IMR-90 (cell line): ENCODE measurements around the gene TEDC1. TPM values are rescaled to one million over a fixed set of nuclear protein-coding genes. Genes with fewer than 3 reads are reported as not detected.

Experiments
- ATAC-seq: fragments of 200-7000 bp; cut with Tn5 transposase; 2 replicates; pipeline ENCODE4 v1.9.1; 2020; ENCODE audit warnings: low read depth, mild to moderate bottlenecking, moderate library complexity
- BruUV-seq: library from RNA; stranded (reverse); fragments of 400-500 nt; replicated peaks from 2 replicates; lab custom pipeline; 2021; lab: Mats Ljungman, UMichigan
- CTCF ChIA-PET: fragments of 300-600 bp; formaldehyde crosslinking; extraction: SDS; loops from one replicate; lab custom pipeline; 2021; ENCODE audit warnings: antibody characterized with exemption; lab: Yijun Ruan, JAX
- POLR2A ChIA-PET: fragments of 300-600 bp; sonication (Branson Sonifier 250); formaldehyde crosslinking; loops from one replicate; lab custom pipeline; 2022; ENCODE audit warnings: antibody characterized with exemption; ENCODE audit not compliant: unreplicated experiment; lab: Charles Lee
- DNase-seq: peaks from one replicate; pipeline ENCODE4 v3.0.0; 2013
- H2AFZ ChIP-seq: replicated peaks from 2 replicates; pipeline ENCODE3; 2013; ENCODE audit warnings: low read length, mild to moderate bottlenecking; ENCODE audit not compliant: poor library complexity
- H2AK5ac ChIP-seq: 2 replicates; pipeline ENCODE4 v1.6.1; 2013; ENCODE audit warnings: low read depth, low read length, inconsistent platforms
- H2AK9ac ChIP-seq: replicated peaks from 2 replicates; pipeline ENCODE3; 2013; ENCODE audit warnings: mild to moderate bottlenecking, low read depth, low read length, moderate library complexity; ENCODE audit not compliant: poor library complexity
- H2BK120ac ChIP-seq: 2 replicates; pipeline ENCODE4 v1.6.1; 2013; ENCODE audit warnings: low read depth, low read length, inconsistent platforms
- H2BK15ac ChIP-seq: 3 replicates; pipeline ENCODE4 v1.6.1; 2013; ENCODE audit warnings: low read depth, low read length, inconsistent platforms
- H2BK20ac ChIP-seq: 2 replicates; pipeline ENCODE4 v1.6.1; 2013; ENCODE audit warnings: low read depth, mild to moderate bottlenecking, inconsistent platforms, low read length, moderate library complexity
- H2BK5ac ChIP-seq: 2 replicates; pipeline ENCODE4 v1.6.1; 2013; ENCODE audit warnings: mild to moderate bottlenecking, low read depth, low read length, inconsistent platforms; ENCODE audit not compliant: poor library complexity, severe bottlenecking
- H3K14ac ChIP-seq: replicated peaks from 2 replicates; pipeline ENCODE4 v1.6.1; 2013; ENCODE audit warnings: low read depth, low read length, inconsistent platforms
- H3K18ac ChIP-seq: 2 replicates; pipeline ENCODE4 v1.6.1; 2013; ENCODE audit warnings: low read depth, low read length, control low read depth
- H3K23ac ChIP-seq: 2 replicates; pipeline ENCODE4 v1.6.1; 2013; ENCODE audit warnings: low read depth, low read length, inconsistent platforms
- H3K27ac ChIP-seq: 2 replicates; pipeline ENCODE4 v1.5.1; 2013; ENCODE audit warnings: mild to moderate bottlenecking, control low read depth, low read length; ENCODE audit not compliant: insufficient read depth
- H3K27me3 ChIP-seq: 2 replicates; pipeline ENCODE4 v1.6.1; 2013; ENCODE audit warnings: low read length; ENCODE audit not compliant: control insufficient read depth, insufficient read depth
- H3K36me3 ChIP-seq: 2 replicates; pipeline ENCODE4 v1.6.1; 2013; ENCODE audit warnings: low read length, mixed read lengths; ENCODE audit not compliant: control insufficient read depth, insufficient read depth
- H3K4ac ChIP-seq: 2 replicates; pipeline ENCODE4 v1.6.1; 2013; ENCODE audit warnings: low read depth, low read length, inconsistent platforms
- H3K4me1 ChIP-seq: 2 replicates; pipeline ENCODE4 v1.6.1; 2013; ENCODE audit warnings: low read length, mixed read lengths; ENCODE audit not compliant: control insufficient read depth, insufficient read depth
- H3K4me2 ChIP-seq: 2 replicates; pipeline ENCODE4 v1.6.1; 2013; ENCODE audit warnings: low read depth, mild to moderate bottlenecking, control low read depth, low read length, moderate library complexity
- H3K4me3 ChIP-seq: 2 replicates; pipeline ENCODE4 v1.5.1; 2013; ENCODE audit warnings: low read depth, mild to moderate bottlenecking, control low read depth, low read length, moderate library complexity; ENCODE audit not compliant: insufficient read depth
- H3K56ac ChIP-seq: 2 replicates; pipeline ENCODE4 v1.6.1; 2013; ENCODE audit warnings: low read length, inconsistent platforms; ENCODE audit not compliant: insufficient read depth; ENCODE audit errors: extremely low read depth
- H3K79me1 ChIP-seq, 2 experiments: 2 replicates each; pipeline ENCODE4 v1.6.1; 2013; ENCODE audit warnings: low read length in 2 of 2, inconsistent platforms in 1 of 2, low read depth in 1 of 2
- H3K9ac ChIP-seq: 2 replicates; pipeline ENCODE4 v1.6.1; 2013; ENCODE audit warnings: low read depth, low read length, control low read depth
- H3K9me1 ChIP-seq: 2 replicates; pipeline ENCODE4 v1.6.1; 2013; ENCODE audit warnings: low read length, inconsistent platforms; ENCODE audit not compliant: insufficient read depth
- H3K9me3 ChIP-seq: 2 replicates; pipeline ENCODE4 v1.6.1; 2013; ENCODE audit warnings: low read length; ENCODE audit not compliant: control insufficient read depth, insufficient read depth
- H4K20me1 ChIP-seq: 2 replicates; pipeline ENCODE4 v1.6.1; 2013; ENCODE audit warnings: low read length, inconsistent platforms; ENCODE audit not compliant: insufficient read depth
- H4K5ac ChIP-seq: 2 replicates; pipeline ENCODE4 v1.6.1; 2013; ENCODE audit warnings: mild to moderate bottlenecking, low read depth, low read length, control low read depth
- H4K8ac ChIP-seq, 2 experiments: 2 replicates each; pipeline ENCODE4 v1.6.1; 2013; ENCODE audit warnings: low read depth in 2 of 2, low read length in 2 of 2, control low read depth in 1 of 2, inconsistent platforms in 1 of 2
- H4K91ac ChIP-seq: 2 replicates; pipeline ENCODE4 v1.6.1; 2013; ENCODE audit warnings: low read depth, low read length, inconsistent platforms; ENCODE audit not compliant: insufficient read depth
- BHLHE40 ChIP-seq: fragments of 150-350 bp; IDR thresholded peaks from 2 replicates; pipeline ENCODE4 v1.6.1; 2016; ENCODE audit warnings: mild to moderate bottlenecking, low read depth, low read length
- CEBPB ChIP-seq: IDR thresholded peaks from 2 replicates; pipeline ENCODE4 v1.6.1; 2012; ENCODE audit warnings: low read depth, low read length, improper control_type of control experiment
- CTCF ChIP-seq: conservative IDR thresholded peaks from 2 replicates; pipeline ENCODE4 v1.5.1; 2012; ENCODE audit warnings: mild to moderate bottlenecking, low read depth, low read length, improper control_type of control experiment
- ELK1 ChIP-seq: fragments of 150-350 bp; IDR thresholded peaks from 2 replicates; pipeline ENCODE4 v1.6.1; 2016; ENCODE audit warnings: low read depth, mild to moderate bottlenecking, low read length, moderate library complexity, borderline replicate concordance
- FOS ChIP-seq: fragments of 150-350 bp; IDR thresholded peaks from 2 replicates; pipeline ENCODE4 v1.6.1; 2016; ENCODE audit warnings: low read depth, low read length
- MAFK ChIP-seq: IDR thresholded peaks from 2 replicates; pipeline ENCODE4 v1.6.1; 2012; ENCODE audit warnings: low read depth, low read length, improper control_type of control experiment
- MAZ ChIP-seq: IDR thresholded peaks from 2 replicates; pipeline ENCODE4 v1.6.1; 2012; ENCODE audit warnings: low read depth, mild to moderate bottlenecking, low read length, improper control_type of control experiment, moderate library complexity, borderline replicate concordance
- NFE2L2 ChIP-seq: fragments of 150-350 bp; IDR thresholded peaks from 2 replicates; pipeline ENCODE4 v1.6.1; 2016; ENCODE audit warnings: low read depth, mild to moderate bottlenecking, low read length
- POLR2A ChIP-seq: IDR thresholded peaks from 2 replicates; pipeline ENCODE4 v1.6.1; 2012; ENCODE audit warnings: mild to moderate bottlenecking, low read depth, low read length
- RAD21 ChIP-seq: IDR thresholded peaks from 2 replicates; pipeline ENCODE4 v1.6.1; 2012; ENCODE audit warnings: low read length, improper control_type of control experiment
- RCOR1 ChIP-seq: IDR thresholded peaks from 2 replicates; pipeline ENCODE4 v1.6.1; 2012; ENCODE audit warnings: mild to moderate bottlenecking, low read length, improper control_type of control experiment; ENCODE audit not compliant: insufficient replicate concordance
- RFX5 ChIP-seq: IDR thresholded peaks from 2 replicates; pipeline ENCODE4 v1.8.0; 2012; ENCODE audit warnings: low read depth, mild to moderate bottlenecking, low read length, moderate library complexity
- SMC3 ChIP-seq: fragments of 150-350 bp; IDR thresholded peaks from 2 replicates; pipeline ENCODE4 v1.6.1; 2016; ENCODE audit warnings: low read depth, mild to moderate bottlenecking, antibody characterized with exemption, low read length, moderate library complexity
- WGBS, 2 experiments: methylation state at CpG; one replicate each; pipeline versions ENCODE4 v1.1.5 to v1.1.7; 2013; ENCODE audit warnings: missing lambda C conversion rate in 2 of 2; ENCODE audit not compliant: insufficient read length in 1 of 2; ENCODE audit errors: extremely low coverage in 2 of 2; 5-methylcytosine and 5-hydroxymethylcytosine counted together
- dilution Hi-C: fragments of 300-500 bp; cut with HindIII; formaldehyde crosslinking; loops from one replicate; pipeline ENCODE4 v1.14.3; 2018; ENCODE audit warnings: low sequenced_read_pairs; ENCODE audit not compliant: unreplicated experiment
- in situ Hi-C: fragments of 300-500 bp; cut with MboI; formaldehyde crosslinking; loops from 3 replicates; pipeline ENCODE4 v1.14.3; 2019; ENCODE audit warnings: low sequenced_read_pairs, inconsistent platforms, mixed read lengths
- intact Hi-C: fragments of 100-400 bp; cut with micrococcal nuclease; formaldehyde crosslinking; loops from 2 replicates; pipeline ENCODE4 v1.10.0; 2022
- polyA plus RNA-seq, 3 experiments: library from polyadenylated mRNA; depleted of rRNA; stranded (reverse); fragments of >200 nt; gene quantifications; 2 replicates each; pipeline ENCODE4 v1.2.3, GENCODE V29; 2012; ENCODE audit warnings: low replicate concordance in 1 of 3
- total RNA-seq: library from RNA; depleted of rRNA; stranded (reverse); fragments of >200 nt; gene quantifications from 2 replicates; pipeline ENCODE4 v1.2.3, GENCODE V29; 2012

The TEDC1 gene
- total and polyA plus RNA-seq, 2 of the 4 experiments (the other 2 are of a cell fraction): 5.7 to 6.4 TPM

GRCh38 chr14:105533391-105533790, 42.3 kb downstream of the TEDC1 start:
- dilution Hi-C loops (no loop called here), in situ Hi-C loops (no loop called here), intact Hi-C loops (no loop called here)
- Histone ChIP-seq H3K27me3 (peaks cover 19% of the 10 kb centered on the region), H2AK5ac (no peak overlapping the region), H3K4me1 (peaks cover 3% of the 10 kb centered on the region; the same call in 1 of the 2 replicates), H4K8ac (no peak overlapping the region), H3K79me1 (no peaks in the 10 kb centered on the region), H3K9me1 (no peaks in the 10 kb centered on the region), H3K4ac (no peak overlapping the region), H4K20me1 (no peaks in the 10 kb centered on the region), H3K9me3 (no peaks in the 10 kb centered on the region), H4K91ac (no peak overlapping the region), H4K5ac (no peak overlapping the region), H2AK9ac (no peak overlapping the region), H2BK5ac (no peak overlapping the region), H2AFZ (no peak overlapping the region), H3K4me3 (no peak overlapping the region), H3K36me3 (no peaks in the 10 kb centered on the region), H3K27ac (no peak overlapping the region), H3K18ac (no peak overlapping the region), H3K56ac (no peak overlapping the region), H3K9ac (no peak overlapping the region), H3K23ac (no peak overlapping the region), H2BK120ac (no peak overlapping the region), H2BK20ac (no peak overlapping the region), H3K14ac (no peak overlapping the region), H3K4me2 (no peak overlapping the region), H2BK15ac (no peak overlapping the region)
- TF ChIP-seq MAZ (no peak), BHLHE40 (no peak), RFX5 (no peak), POLR2A (no peak), CTCF (no peak), RAD21 (no peak), MAFK (no peak), NFE2L2 (no peak), SMC3 (no peak), ELK1 (no peak), FOS (no peak), CEBPB (no peak), RCOR1 (no peak)
- ATAC-seq (no peak), DNase-seq (no peak)
- BruUV-seq: no TSS peak
- WGBS, 2 experiments: 60% methylated on average over 2 of the region's 9 CpGs; no CpG with 5 or more reads in 1 of the 2 experiments
- CTCF ChIA-PET: interaction anchor here (1.4 kb wide), 1 partner anchor 53 kb away, joined by 4 read pairs; no protein-coding TSS in a partner anchor
- POLR2A ChIA-PET: no interaction called here
